Femur (tissue), 1 donor: Measurements from ENCODE around the gene EGFR.

Experiments
- DNase-seq: peaks from one replicate; pipeline ENCODE4 v3.0.0-alpha.2; 2017

EGFR gene

GRCh38 chr7:55085511-55086412 lies 66.9 kb downstream of the EGFR start:
- no peak for DNase-seq

DNA sequence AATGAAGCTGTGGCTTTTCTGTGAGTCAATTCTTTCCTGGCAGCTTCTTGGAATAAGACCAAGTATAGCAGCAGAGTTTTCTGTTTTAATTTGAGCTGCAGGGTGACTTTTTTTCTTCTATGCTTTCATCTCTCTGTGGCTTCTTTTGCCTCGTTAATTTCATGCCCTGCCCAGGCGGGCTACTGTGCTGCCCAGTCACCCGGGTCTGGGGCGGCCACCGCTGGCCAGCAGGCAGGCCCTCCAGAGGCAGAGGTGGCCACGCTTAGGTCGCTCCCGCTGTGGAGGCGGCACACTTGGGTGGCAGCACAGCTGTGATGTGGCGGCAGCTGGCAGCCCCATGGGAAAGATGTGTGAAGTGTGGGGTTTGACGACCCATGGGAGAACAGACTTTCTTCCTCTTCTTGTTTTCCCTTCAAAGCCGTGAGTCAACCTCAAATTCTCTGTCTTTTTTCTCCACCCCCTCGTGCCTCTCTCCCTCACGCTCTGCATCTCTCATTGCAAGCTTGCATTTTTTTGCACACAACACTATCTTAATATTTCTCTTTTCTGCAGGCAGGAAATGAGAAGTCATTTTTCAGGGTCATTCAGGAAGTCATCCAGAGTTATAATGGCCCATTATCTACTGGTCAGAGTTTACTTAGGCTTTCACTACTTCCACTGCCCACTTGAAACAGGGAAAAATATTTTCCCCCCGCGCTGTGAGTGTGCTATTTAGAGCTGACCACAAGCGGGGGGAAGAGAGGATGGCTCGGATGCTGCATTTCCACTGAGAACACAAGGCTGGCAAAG lies 67.8 kb downstream of the EGFR start:
- DNase-seq, result peak; percentile 79

DNA sequence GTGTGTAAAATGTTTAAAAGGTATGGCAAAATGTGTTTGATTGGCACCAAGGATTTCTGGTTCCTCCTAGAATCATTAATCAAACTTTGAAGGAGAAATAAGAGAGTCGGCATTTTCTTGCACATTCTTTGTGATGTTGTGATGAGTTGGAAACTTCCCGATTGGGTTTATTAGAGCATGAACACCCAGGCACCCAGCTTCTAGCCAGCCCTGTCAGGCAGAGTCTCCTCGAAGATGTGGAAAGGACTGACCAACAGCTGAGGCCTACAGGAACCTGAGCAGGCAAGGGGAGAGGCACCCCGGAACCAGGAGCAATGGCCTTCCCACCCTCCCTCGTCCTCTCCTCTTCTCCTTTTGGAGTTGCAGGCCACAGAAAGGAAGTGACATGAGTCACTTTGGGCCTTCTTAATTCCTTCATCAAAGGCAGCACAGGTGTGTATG lies 68.7 kb downstream of the EGFR start:
- DNase-seq, result no peak

- no peak for DNase-seq
Observed at GRCh38 chr7:55088107-55088506, 69.3 kb downstream of the EGFR start.

GRCh38 chr7:55088620-55089019 lies 69.8 kb downstream of the EGFR start:
- DNase-seq, result no peak

DNA sequence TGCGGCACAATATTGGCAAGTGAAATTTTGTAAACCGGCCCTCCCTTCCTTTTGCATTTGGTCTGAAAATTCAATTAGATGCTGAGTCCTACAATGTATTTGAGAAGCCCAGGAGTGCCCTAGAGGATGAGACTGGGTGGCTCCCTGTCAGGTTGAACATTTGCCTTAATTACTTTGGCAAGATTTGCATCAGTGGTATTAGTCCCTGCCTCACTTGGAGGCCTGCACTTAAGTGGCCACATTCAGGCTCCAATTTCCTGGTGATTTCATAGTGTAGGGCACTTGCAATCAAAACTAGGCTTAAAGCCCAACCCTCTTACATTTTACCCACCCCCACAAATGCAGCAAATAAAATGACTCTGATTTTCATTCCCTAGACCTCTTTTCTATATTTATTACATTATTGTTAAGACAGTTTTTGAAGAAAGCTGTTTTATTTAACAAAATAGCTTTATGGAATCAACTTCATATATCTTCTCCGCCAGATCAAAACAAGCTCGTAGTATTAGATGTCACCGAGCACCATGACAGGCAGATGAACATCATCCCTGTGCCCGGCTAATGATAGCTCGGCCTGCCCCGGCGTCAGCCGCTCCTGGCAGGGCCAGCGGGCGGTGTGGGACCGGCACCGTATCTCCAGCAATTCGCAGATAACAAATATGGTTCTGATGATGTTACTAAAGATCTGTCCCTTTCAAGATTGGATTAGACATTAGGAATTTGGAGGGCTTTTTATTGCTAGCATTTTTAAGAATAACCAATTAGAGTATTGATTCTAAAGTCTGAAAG lies 73.6 kb downstream of the EGFR start:
- DNase-seq, result no peak

DNA sequence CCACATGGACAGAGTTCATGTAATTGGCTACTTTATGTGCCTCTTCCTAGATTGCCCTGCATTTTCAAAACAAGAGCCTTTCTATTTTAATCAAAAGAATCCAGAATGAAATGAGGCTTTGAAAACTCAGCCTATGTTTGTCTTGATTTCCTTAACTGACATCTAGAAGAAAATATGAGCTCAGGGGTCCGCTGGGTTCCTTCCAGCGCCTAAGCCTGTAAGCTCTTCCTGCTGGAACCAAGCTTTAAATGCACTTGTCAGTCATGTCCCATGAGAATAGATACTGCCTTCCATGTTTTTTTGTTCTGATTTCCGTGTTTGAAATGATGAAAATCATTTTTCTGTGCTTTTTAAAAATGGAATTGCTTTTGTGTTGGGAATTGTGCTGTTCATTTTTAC lies 74.2 kb downstream of the EGFR start:
- no peak for DNase-seq

GRCh38 chr7:55093674-55094073 lies 74.9 kb downstream of the EGFR start:
- no peak for DNase-seq

- peak; percentile 61 for DNase-seq
Observed at GRCh38 chr7:55094092-55094690, 75.4 kb downstream of the EGFR start.

GRCh38 chr7:55095672-55096071 lies 76.9 kb downstream of the EGFR start:
- DNase-seq, result no peak

DNA sequence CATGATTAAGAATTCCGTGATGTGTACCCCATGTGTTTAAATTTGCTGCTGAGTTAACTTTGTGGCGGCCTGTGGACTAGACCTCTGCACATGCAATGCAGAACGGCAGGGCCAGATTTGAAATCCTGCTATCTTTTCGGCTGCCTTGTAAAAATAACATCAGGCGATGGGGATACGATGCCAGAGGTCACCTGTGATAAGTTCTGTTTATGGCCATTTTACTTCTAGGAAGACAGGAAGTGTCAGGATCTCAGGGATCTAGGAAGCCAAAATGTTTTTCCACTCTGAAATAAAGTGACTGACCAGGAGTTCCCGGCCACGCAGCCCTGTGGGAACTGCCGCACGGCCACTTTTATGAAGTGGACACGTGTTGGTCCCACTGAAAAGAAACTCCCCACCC lies 77.5 kb downstream of the EGFR start:
- DNase-seq, result no peak

DNA sequence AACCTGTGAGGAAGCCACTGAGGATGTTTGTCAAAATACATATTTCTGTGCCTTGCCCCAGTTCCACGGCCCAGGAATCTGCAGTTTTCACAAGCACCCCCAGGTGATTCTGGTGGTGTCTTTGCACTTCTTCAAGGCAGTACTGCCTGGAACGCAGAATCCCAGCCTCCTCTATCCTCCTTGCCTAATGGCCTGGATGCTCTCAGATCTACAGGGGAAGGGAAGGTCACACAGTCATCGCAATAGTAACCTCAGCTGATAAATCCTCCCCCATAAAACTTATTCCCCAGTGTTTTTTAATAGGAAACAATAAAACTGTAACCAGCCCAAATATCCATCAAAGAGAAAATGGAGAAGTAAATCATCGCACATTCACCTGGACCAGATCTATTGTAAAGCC lies 78.3 kb downstream of the EGFR start:
- no peak for DNase-seq

DNA sequence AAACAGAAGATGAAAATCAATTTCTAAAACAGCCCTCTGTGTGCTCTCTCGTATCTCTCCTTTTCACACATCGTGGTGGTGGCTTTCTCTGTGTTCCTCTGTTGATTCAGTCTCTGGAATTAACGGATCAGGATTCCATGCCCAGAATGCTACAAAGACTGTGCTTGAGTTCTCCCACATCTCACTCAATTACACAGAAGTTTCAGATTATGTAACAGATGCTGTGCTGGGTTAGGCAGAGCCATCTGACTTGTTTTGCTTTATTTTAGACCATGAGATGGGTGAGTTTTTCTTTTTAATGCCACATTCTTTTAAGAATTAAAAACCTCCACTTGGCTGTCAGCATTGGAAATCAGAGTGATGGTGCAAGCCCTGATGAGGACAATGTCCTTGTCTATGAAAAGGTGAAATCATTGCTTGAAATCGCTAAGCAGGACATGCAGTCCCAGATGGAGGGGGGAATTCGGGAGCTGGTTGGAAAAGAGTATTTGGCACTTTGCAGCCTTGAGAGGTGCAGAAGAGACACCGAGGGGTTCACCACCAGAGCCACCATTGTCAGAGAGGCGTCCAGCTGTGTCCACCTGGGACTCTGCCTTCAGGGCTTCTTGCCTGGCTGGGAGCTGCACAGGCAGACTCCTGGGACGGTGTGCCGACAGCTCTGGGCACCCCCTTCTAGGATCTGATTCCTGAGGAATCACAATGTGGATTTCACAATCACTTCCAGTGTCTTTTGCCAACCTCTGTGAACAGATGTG lies 80.4 kb downstream of the EGFR start:
- DNase-seq, result no peak

GRCh38 chr7:55099821-55100543 lies 81.2 kb downstream of the EGFR start:
- DNase-seq, result no peak

GRCh38 chr7:55100544-55101327 lies 81.9 kb downstream of the EGFR start:
- peak; percentile 87 for DNase-seq

DNA sequence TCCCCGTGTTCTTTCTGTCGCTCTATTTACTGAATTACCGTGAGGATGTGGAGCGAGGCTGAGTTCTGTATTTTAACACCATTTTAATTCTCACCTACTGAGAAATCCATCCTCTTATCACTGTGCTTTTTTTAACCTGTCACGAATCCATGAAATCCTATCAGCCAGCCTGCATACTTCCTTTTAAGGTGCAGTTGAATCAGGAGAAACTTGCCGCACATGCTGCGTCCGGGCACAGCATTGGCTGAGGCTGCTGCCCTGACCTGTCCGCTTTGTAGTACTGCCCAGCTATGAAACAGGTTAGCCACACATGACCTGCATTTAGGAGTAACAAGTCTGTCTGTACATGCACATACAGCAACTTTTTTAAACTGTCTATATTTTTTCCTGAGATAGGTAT lies 82.5 kb downstream of the EGFR start:
- DNase-seq, result no peak

DNA sequence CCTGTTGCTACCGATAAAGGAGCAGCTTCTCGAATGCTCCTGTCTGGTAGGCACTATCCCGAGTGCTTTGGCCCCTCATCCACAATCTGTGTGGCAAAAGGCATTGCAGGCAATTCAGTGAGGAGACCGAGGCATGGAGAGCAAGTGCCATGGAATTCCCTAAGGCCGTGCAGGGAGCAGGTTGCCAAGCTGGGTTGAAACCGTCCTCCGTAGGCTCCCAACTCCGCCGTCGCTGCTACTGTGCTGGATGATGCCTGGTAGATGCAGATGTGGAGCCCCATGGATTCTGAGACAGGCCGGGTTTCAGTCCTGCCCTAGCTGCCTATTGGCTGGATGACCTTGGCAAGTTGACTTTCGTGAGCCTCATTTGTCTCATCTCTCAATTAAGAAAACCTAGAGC lies 85.3 kb downstream of the EGFR start:
- no peak for DNase-seq

- DNase-seq, result no peak
Observed at GRCh38 chr7:55104712-55105433, 86.1 kb downstream of the EGFR start.

DNA sequence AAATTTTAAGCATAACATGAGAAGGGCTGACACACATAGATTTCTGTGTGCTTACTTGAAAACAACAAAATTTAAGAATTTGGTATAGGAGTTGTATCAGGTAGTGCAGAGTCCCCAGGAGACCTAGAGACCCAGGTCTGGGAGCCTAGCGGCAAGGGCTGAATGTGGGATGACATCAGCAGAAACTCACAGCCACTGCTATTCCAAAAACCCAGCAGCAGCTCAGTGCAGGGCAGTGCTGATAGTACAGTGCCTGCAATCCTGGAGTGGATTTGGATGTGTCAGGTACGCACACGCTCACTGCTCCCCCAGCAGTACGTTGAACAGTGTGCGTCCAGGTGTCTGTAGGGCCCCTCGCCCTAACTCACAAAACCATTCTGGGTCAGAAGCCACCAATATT lies 87.1 kb downstream of the EGFR start:
- DNase-seq, result no peak

GRCh38 chr7:55107946-55108345 lies 89.1 kb downstream of the EGFR start:
- DNase-seq, result no peak
